H54 (cell line): ENCODE measurements around the gene DYNC1H1.

Source experiments
- DNase-seq: peaks from one replicate; pipeline ENCODE4 v3.0.0; 2011; ENCODE audit warnings: low spot score, mixed read lengths; ENCODE audit not compliant: insufficient read length
- FAIRE-seq: peaks from 3 replicates; lab custom pipeline; 2011; peaks lifted over from hg19 to GRCh38; lab: Jason Lieb, UNC
- POLR2A ChIP-seq: IDR thresholded peaks from 2 replicates; pipeline ENCODE4 v1.6.1; 2011; ENCODE audit warnings: low read depth, mild to moderate bottlenecking, low read length

DYNC1H1 gene

GRCh38 chr14:101964297-101965180 is at the start of gene DYNC1H1:
Gene DYNC1H1, plus strand, starts transcription at chr14:101964573. Its CDS starts 119 bp downstream, at chr14:101964692.
- FAIRE-seq (peak; percentile 83), DNase-seq (peak; percentile 72)
- peak; percentile 94 for TF ChIP-seq POLR2A

GRCh38 chr14:101915871-101916815 is 48.2 kb upstream of the DYNC1H1 start:
- no peak for TF ChIP-seq POLR2A
- FAIRE-seq (no peak), DNase-seq (no peak)

- no peak for FAIRE-seq
Observed at GRCh38 chr14:101916816-101917412, 47.5 kb upstream of the DYNC1H1 start.

GRCh38 chr14:101917413-101918017 is 46.9 kb upstream of the DYNC1H1 start:
- FAIRE-seq, result no peak
- DNase-seq, result no peak
- TF ChIP-seq POLR2A, result no peak

More at GRCh38 chr14:101916816-101917412, 47.5 kb upstream of the DYNC1H1 start:
- DNase-seq, result no peak
- no peak for TF ChIP-seq POLR2A

- no peak for TF ChIP-seq POLR2A
- no peak for FAIRE-seq
Observed at GRCh38 chr14:101918065-101918989, 46.0 kb upstream of the DYNC1H1 start.

GRCh38 chr14:101920271-101920670 is 44.1 kb upstream of the DYNC1H1 start:
- FAIRE-seq, result no peak
- DNase-seq, result no peak
- TF ChIP-seq POLR2A, result no peak

More at GRCh38 chr14:101918065-101918989, 46.0 kb upstream of the DYNC1H1 start:
- DNase-seq, result no peak

- FAIRE-seq (no peak), DNase-seq (no peak)
- TF ChIP-seq POLR2A, result no peak
Observed at GRCh38 chr14:101922866-101923265, 41.5 kb upstream of the DYNC1H1 start.

GRCh38 chr14:101925152-101925551 is 39.2 kb upstream of the DYNC1H1 start:
- no peak for TF ChIP-seq POLR2A
- no peak for DNase-seq

GRCh38 chr14:101926085-101926484 is 38.3 kb upstream of the DYNC1H1 start:
- TF ChIP-seq POLR2A, result no peak
- DNase-seq (no peak), FAIRE-seq (no peak)

More at GRCh38 chr14:101925152-101925551, 39.2 kb upstream of the DYNC1H1 start:
- no peak for FAIRE-seq

GRCh38 chr14:101926620-101927019 is 37.8 kb upstream of the DYNC1H1 start:
- DNase-seq, result no peak
- FAIRE-seq, result no peak
- TF ChIP-seq POLR2A, result no peak

GRCh38 chr14:101927859-101928258 is 36.5 kb upstream of the DYNC1H1 start:
- DNase-seq (no peak), FAIRE-seq (no peak)
- no peak for TF ChIP-seq POLR2A

GRCh38 chr14:101928415-101928841 is 35.9 kb upstream of the DYNC1H1 start:
- TF ChIP-seq POLR2A, result no peak
- DNase-seq (no peak), FAIRE-seq (no peak)
